Gastrocnemius medialis (tissue), 4 donors: ENCODE data around the gene CEACAM18.

Experiments
- CTCF ChIP-seq, 5 experiments: fragments of 450-650 bp in 3 of 5; fragments of 200-600 bp in 2 of 5; sonication (generic) in 2 of 5; IDR thresholded peaks in 4 of 5; conservative IDR thresholded peaks in 1 of 5; 1 replicate in 4 of 5; 2 replicates in 1 of 5; pipeline ENCODE4 v1.5.1; 2016 to 2019; ENCODE audit warnings: antibody characterized with exemption in 5 of 5, mild to moderate bottlenecking in 3 of 5, moderate library complexity in 3 of 5
- POLR2A ChIP-seq, 2 donors: fragments of 450-650 bp; IDR thresholded peaks; one replicate each; pipeline ENCODE4 v1.6.1; 2017; ENCODE audit warnings: antibody characterized with exemption in 2 of 2, mild to moderate bottlenecking in 2 of 2, moderate library complexity in 2 of 2

DNA sequence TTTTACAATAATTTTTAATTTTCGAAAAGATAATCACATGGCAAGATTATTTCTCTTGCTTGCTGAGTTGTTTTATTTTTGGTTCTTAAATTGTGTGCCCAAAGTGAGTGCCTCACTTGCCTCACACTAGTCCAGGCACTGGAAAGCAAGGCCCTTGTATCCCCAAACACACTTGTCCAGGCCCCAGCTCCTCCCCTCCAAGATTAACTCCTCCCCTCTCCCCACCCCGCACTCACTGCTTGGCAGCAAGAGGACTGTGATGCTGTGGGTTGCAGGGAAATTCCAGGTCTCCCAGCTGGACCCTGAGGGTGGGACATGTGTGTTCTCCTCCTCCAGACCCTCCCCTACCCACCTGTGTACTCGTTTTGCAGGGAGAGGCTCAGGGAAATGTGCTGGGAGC is 19.3 kb downstream of the CEACAM18 start:
- TF ChIP-seq CTCF (IDR thresholded peaks at IDR 0.05 in 4 of 5, conservative IDR thresholded peaks at IDR 0.05 in 1 of 5) (no peak), POLR2A (IDR thresholded peaks at IDR 0.05) (no peak)
